A673 (cell line): ENCODE data around the gene CD200R1L.

Experiments
- EZH2 ChIP-seq: fragments of 200-600 bp; sonication (generic); IDR thresholded peaks from 2 replicates; pipeline ENCODE4 v1.6.1; 2017; ENCODE audit warnings: borderline replicate concordance, low read depth, mild to moderate bottlenecking, mixed read lengths, antibody characterized with exemption, low read length; ENCODE audit not compliant: poor library complexity, severe bottlenecking
- TF ChIP-seq, protein P1 (sequence below): fragments of 300-800, 200-600 bp; sonication (generic); conservative IDR thresholded peaks from 2 replicates; pipeline ENCODE4 v1.5.1; 2017; ENCODE audit warnings: low read depth, mild to moderate bottlenecking, antibody characterized with exemption, low read length, moderate library complexity, mixed read lengths

- TF ChIP-seq EZH2, result no peak
- TF ChIP-seq, protein P1, sequence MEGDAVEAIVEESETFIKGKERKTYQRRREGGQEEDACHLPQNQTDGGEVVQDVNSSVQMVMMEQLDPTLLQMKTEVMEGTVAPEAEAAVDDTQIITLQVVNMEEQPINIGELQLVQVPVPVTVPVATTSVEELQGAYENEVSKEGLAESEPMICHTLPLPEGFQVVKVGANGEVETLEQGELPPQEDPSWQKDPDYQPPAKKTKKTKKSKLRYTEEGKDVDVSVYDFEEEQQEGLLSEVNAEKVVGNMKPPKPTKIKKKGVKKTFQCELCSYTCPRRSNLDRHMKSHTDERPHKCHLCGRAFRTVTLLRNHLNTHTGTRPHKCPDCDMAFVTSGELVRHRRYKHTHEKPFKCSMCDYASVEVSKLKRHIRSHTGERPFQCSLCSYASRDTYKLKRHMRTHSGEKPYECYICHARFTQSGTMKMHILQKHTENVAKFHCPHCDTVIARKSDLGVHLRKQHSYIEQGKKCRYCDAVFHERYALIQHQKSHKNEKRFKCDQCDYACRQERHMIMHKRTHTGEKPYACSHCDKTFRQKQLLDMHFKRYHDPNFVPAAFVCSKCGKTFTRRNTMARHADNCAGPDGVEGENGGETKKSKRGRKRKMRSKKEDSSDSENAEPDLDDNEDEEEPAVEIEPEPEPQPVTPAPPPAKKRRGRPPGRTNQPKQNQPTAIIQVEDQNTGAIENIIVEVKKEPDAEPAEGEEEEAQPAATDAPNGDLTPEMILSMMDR, result no peak
These were observed 70.7 kb downstream of the CD200R1L start for GRCh38 chr3:112776000-112776399.
